ENCODE results near the gene NAPB.

NAPB gene

GRCh38 chr20:23456409-23456808 is 35.1 kb upstream of the NAPB start:
- no peak overlapping the region for H3K4me3 ChIP-seq (ENCODE audit: low read depth in 1 of 2, low read length in 1 of 2)
- no peak overlapping the region for H3K27ac ChIP-seq
- no peaks in the 10 kb centered on the region for H3K27me3 ChIP-seq
- no peaks in the 10 kb centered on the region for H3K4me1 ChIP-seq (ENCODE audit: control insufficient read depth in 1 of 2, insufficient read depth in 1 of 2, low read depth in 1 of 2, low read length in 1 of 2)
- no peaks in the 10 kb centered on the region for H3K36me3 ChIP-seq
- no peaks in the 10 kb centered on the region for H3K9me3 ChIP-seq
- no peak for TF ChIP-seq CTCF (IDR thresholded peaks at IDR 0.05)

- Histone ChIP-seq H3K9me3 (no peaks in the 10 kb centered on the region), H3K4me3 (ENCODE audit: low read depth in 1 of 2, low read length in 1 of 2) (no peak overlapping the region), H3K4me1 (ENCODE audit: control insufficient read depth in 1 of 2, insufficient read depth in 1 of 2, low read depth in 1 of 2, low read length in 1 of 2) (no peaks in the 10 kb centered on the region), H3K27me3 (no peaks in the 10 kb centered on the region), H3K27ac (no peak overlapping the region), H3K36me3 (no peaks in the 10 kb centered on the region)
- TF ChIP-seq CTCF (IDR thresholded peaks at IDR 0.05): no peak
These were observed 34.4 kb upstream of the NAPB start for GRCh38 chr20:23455639-23456038.

- TF ChIP-seq CTCF (IDR thresholded peaks at IDR 0.05): no peak
- Histone ChIP-seq H3K27ac (no peak overlapping the region), H3K4me1 (ENCODE audit: control insufficient read depth in 1 of 2, insufficient read depth in 1 of 2, low read depth in 1 of 2, low read length in 1 of 2) (no peaks in the 10 kb centered on the region), H3K27me3 (no peaks in the 10 kb centered on the region), H3K36me3 (no peaks in the 10 kb centered on the region), H3K9me3 (no peaks in the 10 kb centered on the region), H3K4me3 (ENCODE audit: low read depth in 1 of 2, low read length in 1 of 2) (no peak overlapping the region)
These were observed 33.5 kb upstream of the NAPB start for GRCh38 chr20:23454816-23455215.

- no peaks in the 10 kb centered on the region for H3K36me3 ChIP-seq
- H3K27me3 ChIP-seq: no peaks in the 10 kb centered on the region
- peaks cover 0 to 4% of the 10 kb centered on the region in 2 experiments for H3K4me1 ChIP-seq (ENCODE audit: control insufficient read depth in 1 of 2, insufficient read depth in 1 of 2, low read depth in 1 of 2, low read length in 1 of 2)
- H3K4me3 ChIP-seq (ENCODE audit: low read depth in 1 of 2, low read length in 1 of 2): no peak overlapping the region
- no peaks in the 10 kb centered on the region for H3K9me3 ChIP-seq
- H3K27ac ChIP-seq: no peak overlapping the region
- no peak for TF ChIP-seq CTCF (IDR thresholded peaks at IDR 0.05)
These were observed 32.6 kb upstream of the NAPB start for GRCh38 chr20:23453549-23454543.

GRCh38 chr20:23452776-23453175 is 31.5 kb upstream of the NAPB start, which contains the start of gene CST11:
Gene CST11 (minus strand): TSS chr20:23452876. CDS start chr20:23452811, 65 bp downstream.
- no peak for TF ChIP-seq CTCF (IDR thresholded peaks at IDR 0.05)
- Histone ChIP-seq H3K27ac (no peak within 1 kb of the TSS), H3K36me3 (no peaks in the 10 kb centered on the region), H3K4me3 (ENCODE audit: low read depth in 1 of 2, low read length in 1 of 2) (no peak within 1 kb of the TSS), H3K27me3 (no peaks in the 10 kb centered on the region), H3K4me1 (ENCODE audit: control insufficient read depth in 1 of 2, insufficient read depth in 1 of 2, low read depth in 1 of 2, low read length in 1 of 2) (peaks cover 0 to 4% of the 10 kb centered on the region in 2 experiments), H3K9me3 (no peaks in the 10 kb centered on the region)

All from neutrophil (primary cell).